ENCODE measurements around the gene AMMECR1. TPM values are rescaled to one million over a fixed set of nuclear protein-coding genes. Genes with fewer than 3 reads are reported as not detected.

Gene AMMECR1
- total RNA-seq (10 to 100 TPM in 1 of 2 donors, 1 to 10 TPM in 1; 7.8 to 14.0 TPM), polyA plus RNA-seq (1 to 10 TPM; 3.5 TPM)
- long read RNA-seq, donor 1, full-length matches to known transcripts: 3 of 3 reads
- long read RNA-seq, donor 1, partial matches to known transcripts: 0 of 3 reads
- long read RNA-seq, donor 1, other reads (novel, unspliced or antisense): 0 of 3 reads
- long read RNA-seq, donor 2, full-length matches to known transcripts: 1 of 1 reads
- long read RNA-seq, donor 2, partial matches to known transcripts: 0 of 1 reads
- long read RNA-seq, donor 2, other reads (novel, unspliced or antisense): 0 of 1 reads
- long read RNA-seq, donor 3, full-length matches to known transcripts: 3 of 3 reads
- long read RNA-seq, donor 3, partial matches to known transcripts: 0 of 3 reads
- long read RNA-seq, donor 3, other reads (novel, unspliced or antisense): 0 of 3 reads
- long read RNA-seq, donor 4, partial matches to known transcripts: 0 of 2 reads
- long read RNA-seq, donor 4, other reads (novel, unspliced or antisense): 0 of 2 reads
- long read RNA-seq, donor 5, full-length matches to known transcripts: 7 of 7 reads
- long read RNA-seq, donor 5, partial matches to known transcripts: 0 of 7 reads
- long read RNA-seq, donor 5, other reads (novel, unspliced or antisense): 0 of 7 reads

DNA sequence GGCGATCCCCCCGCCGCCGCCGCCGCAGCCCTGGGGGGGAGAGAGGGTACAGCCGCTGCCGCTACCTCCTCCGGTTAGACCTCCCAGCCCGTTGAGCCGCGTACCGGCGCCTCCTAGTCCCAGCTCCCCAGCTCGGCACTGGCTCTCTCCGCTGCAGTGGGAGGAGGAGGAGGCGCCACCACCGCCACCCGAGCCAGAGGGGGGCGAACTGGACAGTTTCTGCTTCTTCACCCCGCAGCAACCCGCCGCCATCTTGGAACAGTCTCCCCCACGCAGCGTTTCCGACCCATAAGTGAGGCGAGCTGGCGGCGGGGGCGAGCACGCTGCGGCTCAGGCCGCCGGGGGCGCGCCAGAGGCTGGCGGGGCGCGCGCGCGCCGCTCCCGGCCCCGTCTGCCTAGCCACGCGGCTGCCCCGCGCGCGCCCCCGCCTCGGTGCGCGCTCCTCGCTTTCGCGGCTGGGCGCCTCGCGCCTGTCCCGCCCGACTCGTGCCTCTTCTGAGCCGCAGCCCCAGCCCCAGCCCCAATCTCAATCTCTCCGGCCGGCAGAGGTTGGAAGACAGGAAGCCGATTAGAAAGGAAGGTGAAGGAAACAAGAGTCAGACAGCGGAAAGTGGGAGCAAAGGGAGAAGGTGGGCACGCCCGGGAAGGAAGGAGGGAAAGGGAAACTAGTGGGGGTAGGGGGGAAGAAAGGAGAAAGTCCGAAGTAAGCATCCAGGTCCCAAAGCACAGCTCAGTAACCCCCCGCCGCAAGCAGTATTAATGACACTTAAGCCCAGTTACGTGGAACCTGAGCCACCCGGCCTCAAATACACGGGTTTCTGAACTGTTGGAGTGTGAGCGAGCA, at the start of gene AMMECR1:
Gene AMMECR1 (minus strand): TSS at position 266 of the 844 bp plus-strand sequence. CDS start 14 bp downstream, at position 252.
- TF ChIP-seq, protein P1, sequence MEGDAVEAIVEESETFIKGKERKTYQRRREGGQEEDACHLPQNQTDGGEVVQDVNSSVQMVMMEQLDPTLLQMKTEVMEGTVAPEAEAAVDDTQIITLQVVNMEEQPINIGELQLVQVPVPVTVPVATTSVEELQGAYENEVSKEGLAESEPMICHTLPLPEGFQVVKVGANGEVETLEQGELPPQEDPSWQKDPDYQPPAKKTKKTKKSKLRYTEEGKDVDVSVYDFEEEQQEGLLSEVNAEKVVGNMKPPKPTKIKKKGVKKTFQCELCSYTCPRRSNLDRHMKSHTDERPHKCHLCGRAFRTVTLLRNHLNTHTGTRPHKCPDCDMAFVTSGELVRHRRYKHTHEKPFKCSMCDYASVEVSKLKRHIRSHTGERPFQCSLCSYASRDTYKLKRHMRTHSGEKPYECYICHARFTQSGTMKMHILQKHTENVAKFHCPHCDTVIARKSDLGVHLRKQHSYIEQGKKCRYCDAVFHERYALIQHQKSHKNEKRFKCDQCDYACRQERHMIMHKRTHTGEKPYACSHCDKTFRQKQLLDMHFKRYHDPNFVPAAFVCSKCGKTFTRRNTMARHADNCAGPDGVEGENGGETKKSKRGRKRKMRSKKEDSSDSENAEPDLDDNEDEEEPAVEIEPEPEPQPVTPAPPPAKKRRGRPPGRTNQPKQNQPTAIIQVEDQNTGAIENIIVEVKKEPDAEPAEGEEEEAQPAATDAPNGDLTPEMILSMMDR (IDR thresholded peaks at IDR 0.05; ENCODE audit: control extremely low read depth, extremely low read depth): no peak
- H3K27me3 ChIP-seq (ENCODE audit: control insufficient read depth in 3 of 3, insufficient read depth in 3 of 3, low read length in 2 of 3): peaks cover 0 to 54% (median 24%) of the 10 kb centered on the region in 3 donors
- peak within 1 kb of the TSS; percentile 57 to 82 for H3K9ac ChIP-seq (ENCODE audit: insufficient read depth in 1 of 2, low read length in 2 of 2)
- no peaks in the 10 kb centered on the region for H3K36me3 ChIP-seq (ENCODE audit: control insufficient read depth in 4 of 4, insufficient read depth in 4 of 4, low read length in 4 of 4)
- H3K4me3 ChIP-seq: peak within 1 kb of the TSS; percentile 76
- DNase-seq (peak; percentile 86 to 91 (median 87)), ATAC-seq (ENCODE audit: insufficient read depth, low FRiP score) (peak; percentile 88)
- no peaks in the 10 kb centered on the region for H3K4me1 ChIP-seq (ENCODE audit: control insufficient read depth in 5 of 5, insufficient read depth in 5 of 5, low read length in 5 of 5)
- H3K27ac ChIP-seq (ENCODE audit: low read depth in 1 of 2, low read length in 1 of 2): peak within 1 kb of the TSS; percentile 83 to 94
- peaks cover 0 to 3% (median 0%) of the 10 kb centered on the region in 4 donors for H3K9me3 ChIP-seq (ENCODE audit: control insufficient read depth in 4 of 4, insufficient read depth in 3 of 4, low read length in 3 of 4)
- 1 to 28% methylated on average over 21 to 78 of the region's 78 CpGs for WGBS, 2 donors

DNA sequence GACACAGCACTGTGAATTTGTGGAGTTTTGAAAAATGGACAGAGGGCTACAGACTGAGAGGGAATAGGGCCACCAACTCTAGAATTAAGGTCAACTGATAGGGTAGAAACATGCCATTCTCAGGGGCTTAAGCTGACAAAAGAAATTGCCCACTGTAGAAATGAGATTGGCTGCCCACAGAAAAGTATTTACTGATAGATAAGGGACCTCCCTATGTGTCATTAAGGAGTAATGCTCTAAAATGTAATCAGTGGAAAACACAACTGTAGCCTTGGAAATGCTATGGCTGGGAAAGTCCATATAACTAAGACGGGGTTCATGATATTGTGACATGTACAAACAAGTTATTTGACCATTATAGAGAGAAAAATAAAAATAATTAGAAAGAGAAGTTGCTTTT, 45.4 kb upstream of the AMMECR1 start:
- 64 to 95% methylated on average over 1 of the region's 1 CpG for WGBS, 2 donors
- TF ChIP-seq, protein P1 (IDR thresholded peaks at IDR 0.05; ENCODE audit: control extremely low read depth, extremely low read depth): no peak
- H3K36me3 ChIP-seq (ENCODE audit: control insufficient read depth in 4 of 4, insufficient read depth in 4 of 4, low read length in 4 of 4): no peaks in the 10 kb centered on the region
- H3K9me3 ChIP-seq (ENCODE audit: control insufficient read depth in 4 of 4, insufficient read depth in 3 of 4, low read length in 3 of 4): no peaks in the 10 kb centered on the region
- no peak overlapping the region for H3K4me3 ChIP-seq
- H3K9ac ChIP-seq (ENCODE audit: insufficient read depth in 1 of 2, low read length in 2 of 2): no peak overlapping the region
- H3K4me1 ChIP-seq (ENCODE audit: control insufficient read depth in 5 of 5, insufficient read depth in 5 of 5, low read length in 5 of 5): no peaks in the 10 kb centered on the region
- H3K27ac ChIP-seq (ENCODE audit: low read depth in 1 of 2, low read length in 1 of 2): no peak overlapping the region
- ATAC-seq (ENCODE audit: insufficient read depth, low FRiP score) (no peak), DNase-seq (no peak)
- H3K27me3 ChIP-seq (ENCODE audit: control insufficient read depth in 3 of 3, insufficient read depth in 3 of 3, low read length in 2 of 3): peaks cover 0 to 56% (median 10%) of the 10 kb centered on the region in 3 donors

DNA sequence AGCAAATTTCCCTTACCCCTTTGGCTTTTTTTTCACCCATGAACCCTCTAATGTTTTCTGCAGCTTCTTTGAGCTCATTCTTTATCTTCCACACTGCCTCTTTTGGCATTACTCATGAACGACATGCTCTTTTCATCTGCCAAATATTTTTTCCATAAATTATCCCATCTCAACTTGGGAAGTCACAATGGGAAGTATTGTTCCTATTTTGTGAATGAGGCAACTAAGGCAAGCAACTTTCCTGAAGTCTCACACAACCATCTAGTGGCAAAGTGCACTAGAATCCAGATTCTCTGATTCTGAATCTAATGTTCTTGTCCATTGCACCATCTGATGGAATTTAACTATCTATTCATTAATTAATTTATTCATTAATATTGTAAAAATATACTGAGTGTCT, 41.4 kb upstream of the AMMECR1 start:
- Histone ChIP-seq H3K27me3 (ENCODE audit: control insufficient read depth in 3 of 3, insufficient read depth in 3 of 3, low read length in 2 of 3) (peaks cover 0 to 37% (median 5%) of the 10 kb centered on the region in 3 donors), H3K36me3 (ENCODE audit: control insufficient read depth in 4 of 4, insufficient read depth in 4 of 4, low read length in 4 of 4) (no peaks in the 10 kb centered on the region), H3K27ac (ENCODE audit: low read depth in 1 of 2, low read length in 1 of 2) (no peak overlapping the region), H3K4me3 (no peak overlapping the region), H3K4me1 (ENCODE audit: control insufficient read depth in 5 of 5, insufficient read depth in 5 of 5, low read length in 5 of 5) (no peaks in the 10 kb centered on the region), H3K9ac (ENCODE audit: insufficient read depth in 1 of 2, low read length in 2 of 2) (no peak overlapping the region), H3K9me3 (ENCODE audit: control insufficient read depth in 4 of 4, insufficient read depth in 3 of 4, low read length in 3 of 4) (no peaks in the 10 kb centered on the region)
- TF ChIP-seq, protein P1 (IDR thresholded peaks at IDR 0.05; ENCODE audit: control extremely low read depth, extremely low read depth): no peak
- ATAC-seq (ENCODE audit: insufficient read depth, low FRiP score): no peak
- 35 to 67% methylated on average over 1 of the region's 1 CpG for WGBS, 2 donors
- no peak for DNase-seq

Measured in lung (tissue), 16 donors.